ENCODE data around the gene CKAP2L. TPM values are rescaled to one million over a fixed set of nuclear protein-coding genes. Genes with fewer than 3 reads are reported as not detected.
A peak's percentile ranks its signal among the peaks of the same experiment; 100 is the strongest.

The CKAP2L gene
- 1 to 10 TPM in 1 of 7 donors, under 1 TPM in 3, not detected in 3; 0.11 to 1.4 (median 0.14) TPM for total RNA-seq
- 1 to 10 TPM in 1 of 2 donors, under 1 TPM in 1; 0.15 to 1.3 TPM for polyA plus RNA-seq
- long read RNA-seq, donor 1 = 0 reads
- long read RNA-seq, donor 2 = 0 reads
- long read RNA-seq, donor 3 = 0 reads

DNA sequence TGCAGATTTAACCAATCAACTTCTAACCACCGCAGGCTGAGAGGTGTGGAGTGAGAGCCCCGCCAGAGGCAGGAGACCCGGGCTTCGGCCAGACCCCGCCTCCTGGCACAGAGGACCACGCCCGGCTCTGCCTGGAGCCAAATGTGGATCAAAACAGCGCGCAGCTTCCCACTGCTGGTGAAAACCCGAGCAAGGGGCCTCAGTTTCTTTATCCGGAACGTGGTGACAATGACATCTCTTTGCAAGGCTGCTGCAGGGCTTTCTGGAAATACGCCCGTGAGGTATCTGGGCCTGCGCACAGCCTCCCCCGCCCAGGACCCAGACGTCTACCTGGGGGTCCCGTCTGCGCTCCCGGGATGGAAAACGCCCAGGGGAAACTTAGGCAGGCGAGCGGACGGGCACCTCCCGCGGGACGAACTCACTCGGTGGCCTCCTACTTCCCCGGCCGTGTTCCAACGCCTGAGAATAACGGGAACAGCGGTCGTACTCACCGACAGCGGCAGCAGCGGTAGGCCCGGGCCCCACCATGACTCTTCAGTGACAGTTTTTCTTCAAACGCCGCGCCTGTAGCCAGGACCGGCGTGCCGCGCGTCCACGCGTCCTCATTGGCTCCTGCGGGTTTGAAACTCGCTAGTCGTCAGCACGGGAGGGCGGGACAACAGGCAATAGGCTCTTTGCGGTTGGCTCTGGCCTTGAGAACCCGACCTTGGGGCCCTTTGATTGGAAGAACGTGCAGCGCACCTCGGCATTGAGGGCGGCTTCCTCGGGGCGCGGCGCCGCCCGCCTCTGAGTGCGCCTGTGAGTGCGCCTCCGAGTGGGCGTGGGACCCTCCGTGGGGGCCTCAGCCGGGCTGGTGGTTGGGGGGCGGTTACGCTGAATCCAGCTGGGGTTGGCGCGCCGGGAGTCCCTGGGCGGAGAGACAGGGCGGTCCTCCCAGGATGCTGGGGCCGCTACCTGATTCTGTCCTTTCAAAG lies at the start of gene CKAP2L:
Gene CKAP2L (minus strand): TSS at position 539 of the 974 bp plus-strand sequence. CDS start 11 bp downstream, at position 528.
- Histone ChIP-seq H3K36me3 (no peaks in the 10 kb centered on the region), H3K4me3 (peak within 1 kb of the TSS; percentile 64), H3K27me3 (no peaks in the 10 kb centered on the region), H3K4me1 (ENCODE audit: insufficient read depth) (peaks cover 4% of the 10 kb centered on the region), H3K9me3 (no peaks in the 10 kb centered on the region), H3K27ac (no peak within 1 kb of the TSS)
- intact Hi-C loops (cut with DNase I) = no loop called here
- TF ChIP-seq CTCF (IDR thresholded peaks at IDR 0.05) = no peak
- TF ChIP-seq EP300 (IDR thresholded peaks at IDR 0.05) = no peak
- no peak for TF ChIP-seq POLR2A (IDR thresholded peaks at IDR 0.05)
- peak; percentile 72 to 90 (median 82) for DNase-seq
- WGBS, 3 donors = 0 to 1% (median 1%) methylated on average over 67 to 79 of the region's 79 CpGs

GRCh38 chr2:112813280-112813966 lies 49.0 kb upstream of the CKAP2L start:
- no peak overlapping the region for H3K4me3 ChIP-seq
- H3K36me3 ChIP-seq = no peaks in the 10 kb centered on the region
- H3K27me3 ChIP-seq = no peaks in the 10 kb centered on the region
- no peaks in the 10 kb centered on the region for H3K9me3 ChIP-seq
- intact Hi-C loops (cut with DNase I) = no loop called here
- WGBS, 3 donors = 47 to 60% (median 60%) methylated on average over 10 of the region's 10 CpGs
- TF ChIP-seq CTCF (IDR thresholded peaks at IDR 0.05) (no peak), EP300 (IDR thresholded peaks at IDR 0.05) (no peak), POLR2A (IDR thresholded peaks at IDR 0.05) (no peak)
- no peak for DNase-seq
- no peaks in the 10 kb centered on the region for H3K4me1 ChIP-seq (ENCODE audit: insufficient read depth)
- no peak overlapping the region for H3K27ac ChIP-seq

DNA sequence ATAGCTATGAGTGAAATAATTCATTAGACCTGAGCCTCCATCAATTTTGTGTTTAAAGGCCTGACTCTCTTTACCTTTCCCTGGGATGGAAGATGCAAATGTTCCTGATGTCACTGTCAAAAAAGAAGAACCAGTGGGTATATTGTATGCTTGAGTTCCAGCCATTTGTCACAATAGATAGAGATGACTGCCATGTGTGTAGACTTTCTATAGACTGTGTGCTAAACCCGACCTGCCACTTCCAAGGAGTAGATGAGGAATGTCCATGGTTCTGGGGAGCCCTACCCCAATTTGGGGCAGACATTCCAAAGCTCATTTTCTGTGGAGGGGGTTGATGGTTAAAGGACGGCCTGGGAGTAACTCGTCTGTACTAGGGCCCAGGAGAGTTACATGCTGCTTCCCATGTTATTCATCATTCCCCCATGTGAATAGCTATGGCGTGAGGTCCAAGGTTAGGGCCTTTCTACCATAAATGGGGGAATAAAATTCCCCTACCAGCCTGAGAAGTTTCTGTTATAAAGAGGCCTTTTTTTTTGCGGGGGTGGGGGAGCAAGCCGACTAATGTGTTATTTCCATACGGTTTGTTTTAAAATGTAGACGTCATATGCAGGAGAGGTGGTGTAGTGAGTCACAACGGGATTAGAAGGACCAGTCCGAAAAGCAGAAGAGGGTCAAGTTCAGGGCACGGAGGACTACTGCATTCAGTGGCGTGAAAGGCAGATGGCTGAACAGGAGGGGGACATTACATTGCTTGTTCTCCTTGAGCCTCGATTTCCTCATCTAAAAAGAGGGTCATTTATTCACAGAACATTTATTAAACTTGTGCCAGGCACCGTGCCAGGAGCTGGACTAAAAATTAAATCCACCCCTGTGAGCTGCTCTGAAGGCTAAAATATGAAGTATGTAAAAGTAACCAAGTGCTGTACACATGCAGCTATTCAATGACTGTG lies 48.2 kb upstream of the CKAP2L start:
- TF ChIP-seq POLR2A (IDR thresholded peaks at IDR 0.05) = no peak
- no peak for TF ChIP-seq EP300 (IDR thresholded peaks at IDR 0.05)
- no peak for TF ChIP-seq CTCF (IDR thresholded peaks at IDR 0.05)
- intact Hi-C loops (cut with DNase I) = no loop called here

More for the DNA sequence above, 48.2 kb upstream of the CKAP2L start:
- Histone ChIP-seq H3K9me3 (no peaks in the 10 kb centered on the region), H3K27ac (no peak overlapping the region), H3K4me1 (ENCODE audit: insufficient read depth) (no peaks in the 10 kb centered on the region), H3K36me3 (no peaks in the 10 kb centered on the region), H3K4me3 (no peak overlapping the region), H3K27me3 (no peaks in the 10 kb centered on the region)
- DNase-seq = no peak
- 54 to 63% (median 58%) methylated on average over 14 of the region's 14 CpGs for WGBS, 3 donors
